ENCODE measurements around the gene AVPR2.

DNA sequence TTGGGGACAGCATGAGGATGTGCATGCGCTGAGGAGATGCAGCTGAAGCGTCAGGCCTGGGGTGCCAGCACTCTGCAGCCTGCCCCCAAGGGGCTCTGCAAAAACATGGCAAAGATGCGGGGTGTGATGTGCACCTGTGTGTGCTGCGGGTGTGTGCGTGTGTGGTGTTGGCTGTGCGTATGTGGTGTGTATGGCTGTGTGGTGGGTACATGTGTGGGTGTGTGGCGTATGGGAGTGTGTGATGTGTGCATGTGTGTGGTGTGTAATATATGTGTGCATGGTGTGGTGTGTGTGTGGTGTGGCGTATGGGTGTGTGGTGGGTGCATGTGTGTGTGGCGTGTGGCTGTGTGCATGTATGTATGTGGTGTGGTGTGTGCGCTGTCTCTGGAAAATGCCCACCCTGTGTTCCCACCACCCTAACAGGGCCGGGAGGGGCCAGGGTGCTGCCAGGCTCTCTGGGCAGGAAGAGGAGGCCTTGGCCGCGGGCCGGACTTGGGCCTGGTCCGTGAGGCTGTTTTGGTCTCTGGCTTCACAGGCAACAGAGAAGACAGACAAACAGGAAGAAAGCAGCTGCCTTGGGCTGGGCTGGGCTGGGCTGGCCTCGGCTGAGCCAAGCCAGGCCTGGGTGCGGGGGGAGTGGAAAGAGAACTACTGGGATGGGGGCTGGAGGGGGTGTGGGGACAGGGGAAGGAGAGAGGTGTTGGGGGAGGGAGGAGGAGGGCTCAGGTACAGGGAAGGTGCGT lies 1.1 kb upstream of the AVPR2 start:
- TF ChIP-seq, protein P1, sequence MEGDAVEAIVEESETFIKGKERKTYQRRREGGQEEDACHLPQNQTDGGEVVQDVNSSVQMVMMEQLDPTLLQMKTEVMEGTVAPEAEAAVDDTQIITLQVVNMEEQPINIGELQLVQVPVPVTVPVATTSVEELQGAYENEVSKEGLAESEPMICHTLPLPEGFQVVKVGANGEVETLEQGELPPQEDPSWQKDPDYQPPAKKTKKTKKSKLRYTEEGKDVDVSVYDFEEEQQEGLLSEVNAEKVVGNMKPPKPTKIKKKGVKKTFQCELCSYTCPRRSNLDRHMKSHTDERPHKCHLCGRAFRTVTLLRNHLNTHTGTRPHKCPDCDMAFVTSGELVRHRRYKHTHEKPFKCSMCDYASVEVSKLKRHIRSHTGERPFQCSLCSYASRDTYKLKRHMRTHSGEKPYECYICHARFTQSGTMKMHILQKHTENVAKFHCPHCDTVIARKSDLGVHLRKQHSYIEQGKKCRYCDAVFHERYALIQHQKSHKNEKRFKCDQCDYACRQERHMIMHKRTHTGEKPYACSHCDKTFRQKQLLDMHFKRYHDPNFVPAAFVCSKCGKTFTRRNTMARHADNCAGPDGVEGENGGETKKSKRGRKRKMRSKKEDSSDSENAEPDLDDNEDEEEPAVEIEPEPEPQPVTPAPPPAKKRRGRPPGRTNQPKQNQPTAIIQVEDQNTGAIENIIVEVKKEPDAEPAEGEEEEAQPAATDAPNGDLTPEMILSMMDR (IDR thresholded peaks at IDR 0.05 in 2 of 3, conservative IDR thresholded peaks at IDR 0.05 in 1 of 3; ENCODE audit: borderline replicate concordance in 1 of 3, insufficient read depth in 1 of 3, low read depth in 2 of 3, low read length in 2 of 3), result no peak
- TF ChIP-seq, protein P2, sequence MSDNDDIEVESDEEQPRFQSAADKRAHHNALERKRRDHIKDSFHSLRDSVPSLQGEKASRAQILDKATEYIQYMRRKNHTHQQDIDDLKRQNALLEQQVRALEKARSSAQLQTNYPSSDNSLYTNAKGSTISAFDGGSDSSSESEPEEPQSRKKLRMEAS (IDR thresholded peaks at IDR 0.05), result no peak
- no peak for TF ChIP-seq RAD21 (IDR thresholded peaks at IDR 0.05; ENCODE audit: low read depth)
- TF ChIP-seq POLR2A (IDR thresholded peaks at IDR 0.05; ENCODE audit: borderline replicate concordance, extremely low read depth, insufficient read depth, insufficient read length), result no peak
- TF ChIP-seq EZH2 (IDR thresholded peaks at IDR 0.05), result no peak
- TF ChIP-seq POLR2AphosphoS5 (IDR thresholded peaks at IDR 0.05; ENCODE audit: low read depth, low read length), result no peak
- TF ChIP-seq, protein P3, sequence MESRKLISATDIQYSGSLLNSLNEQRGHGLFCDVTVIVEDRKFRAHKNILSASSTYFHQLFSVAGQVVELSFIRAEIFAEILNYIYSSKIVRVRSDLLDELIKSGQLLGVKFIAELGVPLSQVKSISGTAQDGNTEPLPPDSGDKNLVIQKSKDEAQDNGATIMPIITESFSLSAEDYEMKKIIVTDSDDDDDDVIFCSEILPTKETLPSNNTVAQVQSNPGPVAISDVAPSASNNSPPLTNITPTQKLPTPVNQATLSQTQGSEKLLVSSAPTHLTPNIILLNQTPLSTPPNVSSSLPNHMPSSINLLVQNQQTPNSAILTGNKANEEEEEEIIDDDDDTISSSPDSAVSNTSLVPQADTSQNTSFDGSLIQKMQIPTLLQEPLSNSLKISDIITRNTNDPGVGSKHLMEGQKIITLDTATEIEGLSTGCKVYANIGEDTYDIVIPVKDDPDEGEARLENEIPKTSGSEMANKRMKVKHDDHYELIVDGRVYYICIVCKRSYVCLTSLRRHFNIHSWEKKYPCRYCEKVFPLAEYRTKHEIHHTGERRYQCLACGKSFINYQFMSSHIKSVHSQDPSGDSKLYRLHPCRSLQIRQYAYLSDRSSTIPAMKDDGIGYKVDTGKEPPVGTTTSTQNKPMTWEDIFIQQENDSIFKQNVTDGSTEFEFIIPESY (IDR thresholded peaks at IDR 0.05; ENCODE audit: extremely low read depth, insufficient replicate concordance, low read length), result no peak
- TF ChIP-seq, protein P4, sequence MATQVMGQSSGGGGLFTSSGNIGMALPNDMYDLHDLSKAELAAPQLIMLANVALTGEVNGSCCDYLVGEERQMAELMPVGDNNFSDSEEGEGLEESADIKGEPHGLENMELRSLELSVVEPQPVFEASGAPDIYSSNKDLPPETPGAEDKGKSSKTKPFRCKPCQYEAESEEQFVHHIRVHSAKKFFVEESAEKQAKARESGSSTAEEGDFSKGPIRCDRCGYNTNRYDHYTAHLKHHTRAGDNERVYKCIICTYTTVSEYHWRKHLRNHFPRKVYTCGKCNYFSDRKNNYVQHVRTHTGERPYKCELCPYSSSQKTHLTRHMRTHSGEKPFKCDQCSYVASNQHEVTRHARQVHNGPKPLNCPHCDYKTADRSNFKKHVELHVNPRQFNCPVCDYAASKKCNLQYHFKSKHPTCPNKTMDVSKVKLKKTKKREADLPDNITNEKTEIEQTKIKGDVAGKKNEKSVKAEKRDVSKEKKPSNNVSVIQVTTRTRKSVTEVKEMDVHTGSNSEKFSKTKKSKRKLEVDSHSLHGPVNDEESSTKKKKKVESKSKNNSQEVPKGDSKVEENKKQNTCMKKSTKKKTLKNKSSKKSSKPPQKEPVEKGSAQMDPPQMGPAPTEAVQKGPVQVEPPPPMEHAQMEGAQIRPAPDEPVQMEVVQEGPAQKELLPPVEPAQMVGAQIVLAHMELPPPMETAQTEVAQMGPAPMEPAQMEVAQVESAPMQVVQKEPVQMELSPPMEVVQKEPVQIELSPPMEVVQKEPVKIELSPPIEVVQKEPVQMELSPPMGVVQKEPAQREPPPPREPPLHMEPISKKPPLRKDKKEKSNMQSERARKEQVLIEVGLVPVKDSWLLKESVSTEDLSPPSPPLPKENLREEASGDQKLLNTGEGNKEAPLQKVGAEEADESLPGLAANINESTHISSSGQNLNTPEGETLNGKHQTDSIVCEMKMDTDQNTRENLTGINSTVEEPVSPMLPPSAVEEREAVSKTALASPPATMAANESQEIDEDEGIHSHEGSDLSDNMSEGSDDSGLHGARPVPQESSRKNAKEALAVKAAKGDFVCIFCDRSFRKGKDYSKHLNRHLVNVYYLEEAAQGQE (IDR thresholded peaks at IDR 0.05; ENCODE audit: low read depth), result no peak

All from HCT116 (cell line).